Measurements from ENCODE around the gene APBB2. TPM values are rescaled to one million over a fixed set of nuclear protein-coding genes. Genes with fewer than 3 reads are reported as not detected.

Gene APBB2
- total and polyA plus RNA-seq, 2 of the 8 experiments (the other 6 are each of a cell fraction or from before 2014, with no cell fraction given), result 58.7 to 59.4 TPM

DNA sequence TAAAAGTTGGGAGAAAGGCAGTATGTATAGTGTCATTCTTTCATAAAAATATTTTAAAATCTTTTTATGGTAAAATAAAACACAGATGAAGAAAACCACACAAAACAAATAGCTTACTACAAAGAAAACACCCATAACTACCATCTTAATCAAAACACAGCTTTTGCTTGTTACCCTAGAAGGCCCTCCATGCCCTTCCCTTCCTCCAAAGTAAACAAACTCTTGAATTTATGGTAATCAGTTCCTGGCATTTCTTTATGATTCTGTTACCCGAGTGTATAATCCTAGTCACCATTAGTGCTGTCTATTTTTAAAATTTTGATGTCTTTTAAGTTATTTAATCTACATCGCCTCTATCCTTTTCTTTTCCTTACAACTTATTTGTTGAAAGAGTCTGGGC, 170.9 kb downstream of the APBB2 start:
- H3K14ac ChIP-seq (ENCODE audit: insufficient read length), result no peak overlapping the region
- FAIRE-seq, result no peak

More for the DNA sequence above, 170.9 kb downstream of the APBB2 start:
- H2AK5ac ChIP-seq (ENCODE audit: low read depth, low read length), result no peak overlapping the region
- H4K8ac ChIP-seq (ENCODE audit: extremely low read depth, insufficient read depth, low read length), result no peak overlapping the region
- no peak overlapping the region for H3K4ac ChIP-seq (replicated peaks; ENCODE audit: insufficient read length, low read depth, low read length)
- no peak overlapping the region for H3K4me2 ChIP-seq (ENCODE audit: insufficient read depth in 1 of 2, low read depth in 2 of 2, low read length in 2 of 2)
- no peak overlapping the region for H3K56ac ChIP-seq (replicated peaks; ENCODE audit: insufficient read length, low read depth, low read length)
- H2BK12ac ChIP-seq (ENCODE audit: low read depth, low read length), result no peak overlapping the region
- no peak overlapping the region for H2BK120ac ChIP-seq (replicated peaks; ENCODE audit: low read depth, low read length)
- H3K23me2 ChIP-seq (ENCODE audit: low read depth, low read length), result no peaks in the 10 kb centered on the region
- ChIA-PET CTCF (ENCODE audit: partially characterized antibody) (interaction anchor here (0.9 to 1.5 kb wide), 4 partner anchors 14 to 169 kb away, joined by 3 to 4 read pairs (median 4); no protein-coding TSS in a partner anchor), POLR2A (ENCODE audit: partially characterized antibody) (no interaction called here)
- no peak overlapping the region for H2BK15ac ChIP-seq (ENCODE audit: low read length)
- H2BK20ac ChIP-seq (ENCODE audit: low read length), result no peak overlapping the region
- no peak overlapping the region for H2AFZ ChIP-seq (ENCODE audit: low read length)
- H3K4me1 ChIP-seq (replicated peaks in 1 of 4; ENCODE audit: control insufficient read depth in 3 of 4, insufficient read depth in 4 of 4, low read length in 3 of 4), result no peaks in the 10 kb centered on the region
- no peak overlapping the region for H3K23ac ChIP-seq (ENCODE audit: insufficient read length)
- no peaks in the 10 kb centered on the region for H3K79me1 ChIP-seq (ENCODE audit: low read depth, low read length)
- H4K5ac ChIP-seq (ENCODE audit: insufficient read length, low read depth, low read length), result no peak overlapping the region
- H3K4me3 ChIP-seq (ENCODE audit: extremely low read depth in 1 of 4, insufficient read depth in 2 of 4, low read depth in 3 of 4, low read length in 4 of 4), result no peak overlapping the region
- H3K27ac ChIP-seq (ENCODE audit: low read depth, low read length), result no peak overlapping the region
- H2BK5ac ChIP-seq (ENCODE audit: low read depth, low read length), result no peak overlapping the region
- no peaks in the 10 kb centered on the region for H3K27me3 ChIP-seq (replicated peaks in 1 of 4; ENCODE audit: control insufficient read depth in 3 of 4, extremely low read depth in 1 of 4, insufficient read depth in 3 of 4, low read length in 3 of 4)
- H3K9ac ChIP-seq (replicated peaks in 1 of 4; ENCODE audit: extremely low read depth in 1 of 4, low read depth in 3 of 4, low read length in 3 of 4), result no peak overlapping the region
- H3K18ac ChIP-seq (ENCODE audit: extremely low read depth, low read length), result no peak overlapping the region
- no peaks in the 10 kb centered on the region for H3K36me3 ChIP-seq (ENCODE audit: control insufficient read depth in 2 of 4, insufficient read depth in 4 of 4, low read length in 3 of 4)
- no peak for TF ChIP-seq ASH2L (IDR thresholded peaks at IDR 0.05; ENCODE audit: low read length)
- H4K20me1 ChIP-seq (replicated peaks in 1 of 2; ENCODE audit: control insufficient read depth in 1 of 2, insufficient read depth in 2 of 2, low read length in 2 of 2), result no peaks in the 10 kb centered on the region
- 83% methylated on average over 2 of the region's 2 CpGs; no CpG with 5 or more reads in 1 of the 2 experiments for WGBS, 2 experiments (ENCODE audit: extremely low coverage in 1 of 2, insufficient coverage in 1 of 2, insufficient read length in 1 of 2, insufficient replicate concordance in 2 of 2, low coverage in 1 of 2, low lambda C conversion rate in 2 of 2, missing lambda C conversion rate in 1 of 2)
- H3K79me2 ChIP-seq (ENCODE audit: control insufficient read depth in 1 of 2, insufficient read depth in 2 of 2, low read length in 2 of 2), result no peaks in the 10 kb centered on the region
- peaks cover 3 to 8% of the 10 kb centered on the region in 2 experiments; a peak in 1 of 4 replicates for H3K9me3 ChIP-seq (ENCODE audit: insufficient read depth in 2 of 2, low read depth in 1 of 2, low read length in 1 of 2)
- DNase-seq (ENCODE audit: low read depth in 1 of 2, low spot score in 2 of 2), result no peak
- no peak overlapping the region for H4K91ac ChIP-seq (replicated peaks; ENCODE audit: insufficient read length, low read length)

Data from H1 (cell line).